H1 (cell line): ENCODE measurements around the gene F11R. TPM values are rescaled to one million over a fixed set of nuclear protein-coding genes. Genes with fewer than 3 reads are reported as not detected.

ENCODE experiments used
- ATF3 ChIP-seq: IDR thresholded peaks from 2 replicates; pipeline ENCODE4 v1.6.1; 2011; ENCODE audit warnings: low read depth, mild to moderate bottlenecking, low read length; ENCODE audit not compliant: insufficient read depth
- CHD1 ChIP-seq: IDR thresholded peaks from 2 replicates; pipeline ENCODE4 v1.6.1; 2012; ENCODE audit warnings: low read depth, low read length, improper control_type of control experiment
- CREB1 ChIP-seq: IDR thresholded peaks from 2 replicates; pipeline ENCODE4 v1.6.1; 2012; ENCODE audit warnings: inconsistent platforms
- SIN3A ChIP-seq, 2 experiments: IDR thresholded peaks in 1 of 2; conservative IDR thresholded peaks in 1 of 2; 2 replicates each; pipeline ENCODE4 v1.6.1; 2011 to 2012; ENCODE audit warnings: low read length in 2 of 2, improper control_type of control experiment in 1 of 2, low read depth in 1 of 2, mild to moderate bottlenecking in 1 of 2
- TAF7 ChIP-seq: optimal IDR thresholded peaks from 2 replicates; pipeline ENCODE3; 2011; ENCODE audit warnings: low read depth, mild to moderate bottlenecking, inconsistent platforms, low read length, moderate library complexity, borderline replicate concordance
- TCF12 ChIP-seq: IDR thresholded peaks from 2 replicates; pipeline ENCODE4 v1.6.1; 2011; ENCODE audit warnings: low read depth, mild to moderate bottlenecking, low read length
- polyA plus RNA-seq, 7 experiments: library from polyadenylated mRNA; depleted of rRNA in 3 of 7; stranded (reverse) in 5 of 7; unstranded in 2 of 7; fragments of >200 nt in 5 of 7; fragments of 200-250 nt in 2 of 7; gene quantifications; 1 replicate in 5 of 7; 2 replicates in 1 of 7; 4 replicates in 1 of 7; pipeline versions ENCODE4 v1.2.1 to v1.2.3, GENCODE V29; 2011 to 2013; ENCODE audit warnings: missing spikeins in 2 of 7, mixed read lengths in 2 of 7
- total RNA-seq: library from RNA; stranded (reverse); fragmentation: NEBNext Ultra II Directional; extraction: Animal tissue kit (Norgen Biotek cat#: 25700); gene quantifications from 2 replicates; pipeline ENCODE4 v1.2.1, GENCODE V29; 2021

Gene F11R
- total and polyA plus RNA-seq, 2 of the 8 experiments (the other 6 are each of a cell fraction or from before 2014, with no cell fraction given): 159 to 200 TPM

- TF ChIP-seq ATF3: no peak
- TF ChIP-seq CREB1: no peak
- TF ChIP-seq SIN3A (conservative IDR thresholded peaks at IDR 0.05 in 1 of 2, IDR thresholded peaks at IDR 0.05 in 1 of 2; ENCODE audit: low read depth in 1 of 2, low read length in 2 of 2): no peak
- TF ChIP-seq TAF7: no peak
- no peak for TF ChIP-seq TCF12
- TF ChIP-seq CHD1: no peak
Observed at GRCh38 chr1:161021970-161022353, 1.0 kb upstream of the F11R start (continued).
